ENCODE data around the gene FAIM2. TPM values are rescaled to one million over a fixed set of nuclear protein-coding genes. Genes with fewer than 3 reads are reported as not detected.

Gene FAIM2
- total RNA-seq, 4 donors from 2014 or later = 0.38 to 0.65 (median 0.56) TPM; not detected in 1

DNA sequence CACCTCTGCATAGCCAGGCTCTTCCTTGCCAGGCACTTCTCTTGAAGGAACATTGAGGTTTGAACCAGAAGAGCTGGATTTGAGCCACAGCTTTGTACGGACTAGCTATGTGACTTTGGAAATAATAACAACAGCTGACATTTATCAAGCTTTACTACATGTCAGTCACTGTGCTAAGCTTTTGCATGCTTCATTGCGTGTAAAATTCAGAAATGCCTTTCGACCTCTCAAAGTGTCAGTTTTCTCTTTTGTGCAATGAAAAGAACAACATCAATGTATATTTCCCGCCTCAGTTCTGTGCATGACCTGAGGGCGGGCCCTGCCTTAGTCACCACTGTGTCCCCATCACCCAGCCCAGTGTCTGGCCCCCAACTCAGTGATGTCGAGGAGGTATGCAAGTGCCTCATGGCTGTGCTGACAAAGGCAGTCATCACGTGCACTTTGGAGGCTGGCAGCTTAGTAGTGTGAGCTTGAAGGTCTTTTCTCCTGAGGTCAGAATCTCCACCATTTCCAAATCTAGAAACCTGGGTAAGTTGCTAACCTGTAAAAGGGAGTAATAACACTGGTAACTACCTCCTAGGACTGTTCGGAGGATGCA, 28.9 kb upstream of the FAIM2 start:
- 83% methylated on average over 8 of the region's 8 CpGs for WGBS
- no peak for DNase-seq (ENCODE audit: low spot score in 2 of 2)

DNA sequence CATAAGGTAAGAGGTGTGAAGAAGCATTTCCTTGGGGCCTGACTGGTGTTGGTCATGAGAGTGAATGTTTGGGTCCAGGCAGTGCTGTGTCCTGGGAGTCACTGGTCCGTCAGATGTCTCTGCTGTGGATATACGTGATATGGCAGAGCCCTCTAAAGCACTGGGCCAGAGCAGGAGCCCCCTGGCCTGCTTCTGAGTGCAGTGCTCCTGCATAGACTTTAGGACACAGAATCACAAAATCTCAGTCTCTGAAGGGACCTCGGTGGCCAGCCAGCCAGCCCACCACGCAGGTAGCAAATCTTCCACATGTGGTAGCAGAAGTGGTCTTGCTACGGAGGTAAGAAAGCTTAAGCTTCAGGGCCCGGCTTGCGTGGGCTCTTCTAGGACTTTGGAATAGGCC, 28.3 kb upstream of the FAIM2 start:
- no peak overlapping the region for H3K27ac ChIP-seq
- no peak for DNase-seq (ENCODE audit: low spot score in 2 of 2)

More for the DNA sequence above, 28.9 kb upstream of the FAIM2 start:
- Histone ChIP-seq H3K4me3 (no peak overlapping the region), H3K27me3 (peaks cover 3% of the 10 kb centered on the region), H3K36me3 (no peaks in the 10 kb centered on the region), H3K27ac (no peak overlapping the region), H3K4me1 (no peaks in the 10 kb centered on the region), H3K9me3 (no peaks in the 10 kb centered on the region)
- TF ChIP-seq POLR2AphosphoS5 (IDR thresholded peaks at IDR 0.05) = no peak
- TF ChIP-seq, protein P1, sequence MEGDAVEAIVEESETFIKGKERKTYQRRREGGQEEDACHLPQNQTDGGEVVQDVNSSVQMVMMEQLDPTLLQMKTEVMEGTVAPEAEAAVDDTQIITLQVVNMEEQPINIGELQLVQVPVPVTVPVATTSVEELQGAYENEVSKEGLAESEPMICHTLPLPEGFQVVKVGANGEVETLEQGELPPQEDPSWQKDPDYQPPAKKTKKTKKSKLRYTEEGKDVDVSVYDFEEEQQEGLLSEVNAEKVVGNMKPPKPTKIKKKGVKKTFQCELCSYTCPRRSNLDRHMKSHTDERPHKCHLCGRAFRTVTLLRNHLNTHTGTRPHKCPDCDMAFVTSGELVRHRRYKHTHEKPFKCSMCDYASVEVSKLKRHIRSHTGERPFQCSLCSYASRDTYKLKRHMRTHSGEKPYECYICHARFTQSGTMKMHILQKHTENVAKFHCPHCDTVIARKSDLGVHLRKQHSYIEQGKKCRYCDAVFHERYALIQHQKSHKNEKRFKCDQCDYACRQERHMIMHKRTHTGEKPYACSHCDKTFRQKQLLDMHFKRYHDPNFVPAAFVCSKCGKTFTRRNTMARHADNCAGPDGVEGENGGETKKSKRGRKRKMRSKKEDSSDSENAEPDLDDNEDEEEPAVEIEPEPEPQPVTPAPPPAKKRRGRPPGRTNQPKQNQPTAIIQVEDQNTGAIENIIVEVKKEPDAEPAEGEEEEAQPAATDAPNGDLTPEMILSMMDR (IDR thresholded peaks at IDR 0.05) = no peak
- TF ChIP-seq EP300 (IDR thresholded peaks at IDR 0.05) = no peak
- TF ChIP-seq POLR2A (IDR thresholded peaks at IDR 0.05) = no peak

DNA sequence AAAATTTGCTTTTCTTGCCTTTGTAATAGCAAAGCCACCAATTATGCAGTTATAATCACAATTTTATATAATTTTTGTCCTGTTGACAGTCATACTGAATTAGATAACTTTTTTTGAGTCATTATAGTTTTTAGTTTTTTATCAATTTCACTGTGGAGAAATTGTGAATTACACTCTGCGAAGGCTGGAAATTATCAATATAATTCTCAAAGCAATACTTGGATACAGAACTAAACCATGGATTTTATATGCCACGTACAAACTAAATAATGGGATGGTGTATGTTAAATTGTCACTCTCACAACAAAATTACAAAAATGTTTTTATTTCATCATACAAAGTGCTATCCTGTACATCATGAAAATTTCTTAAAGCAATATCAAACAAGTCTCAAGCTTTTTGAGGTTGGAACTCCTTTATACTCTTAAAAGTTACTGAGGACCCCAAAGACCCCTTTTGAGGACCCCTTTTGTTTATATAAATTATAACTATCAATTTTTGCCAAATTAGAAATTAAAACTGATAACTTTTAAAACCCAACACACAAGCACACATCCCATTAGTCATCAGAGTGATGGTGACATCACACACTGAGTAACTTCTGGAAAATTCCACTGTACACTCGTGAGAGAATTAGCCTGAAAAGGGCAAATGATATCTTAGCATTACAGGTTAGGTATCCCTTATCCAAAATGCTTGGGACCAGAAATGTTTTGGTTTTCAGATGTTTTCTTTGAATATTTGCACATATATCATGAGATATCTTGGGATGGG, 27.0 kb upstream of the FAIM2 start:
- TF ChIP-seq POLR2A (IDR thresholded peaks at IDR 0.05) = no peak
- TF ChIP-seq POLR2AphosphoS5 (IDR thresholded peaks at IDR 0.05) = no peak
- TF ChIP-seq, protein P1 (IDR thresholded peaks at IDR 0.05) = no peak
- TF ChIP-seq EP300 (IDR thresholded peaks at IDR 0.05) = no peak

More for the DNA sequence above, 28.3 kb upstream of the FAIM2 start:
- H3K36me3 ChIP-seq = no peaks in the 10 kb centered on the region
- TF ChIP-seq, protein P1 (IDR thresholded peaks at IDR 0.05) = no peak
- no peak for TF ChIP-seq POLR2A (IDR thresholded peaks at IDR 0.05)
- TF ChIP-seq POLR2AphosphoS5 (IDR thresholded peaks at IDR 0.05) = no peak
- TF ChIP-seq EP300 (IDR thresholded peaks at IDR 0.05) = no peak
- H3K9me3 ChIP-seq = no peaks in the 10 kb centered on the region
- no peak overlapping the region for H3K4me3 ChIP-seq
- 97% methylated on average over 5 of the region's 7 CpGs for WGBS
- peaks cover 3% of the 10 kb centered on the region for H3K27me3 ChIP-seq
- H3K4me1 ChIP-seq = no peaks in the 10 kb centered on the region

DNA sequence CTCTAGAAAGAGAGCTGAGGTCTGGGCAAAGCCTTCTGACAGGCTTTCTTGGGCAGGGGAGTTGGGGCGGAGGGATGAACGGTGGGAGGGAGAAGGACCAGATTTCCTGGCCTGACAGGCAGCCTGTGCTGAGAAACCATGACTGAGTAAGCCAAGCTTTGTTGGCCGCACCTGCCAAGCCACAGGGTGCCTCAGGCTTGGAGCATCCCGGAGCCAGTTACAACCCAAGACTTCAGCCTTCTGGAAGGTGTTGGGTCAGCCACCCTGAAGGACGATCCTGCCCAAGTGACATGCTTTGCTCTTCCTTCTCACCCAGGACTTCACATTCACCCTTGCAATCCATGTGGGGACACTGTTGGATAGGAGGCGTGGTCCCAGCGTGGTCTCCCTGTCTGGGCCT, 25.9 kb upstream of the FAIM2 start:
- Histone ChIP-seq H3K4me1 (no peaks in the 10 kb centered on the region), H3K4me3 (no peak overlapping the region), H3K27ac (no peak overlapping the region), H3K27me3 (peaks cover 3% of the 10 kb centered on the region), H3K9me3 (no peaks in the 10 kb centered on the region), H3K36me3 (no peaks in the 10 kb centered on the region)
- WGBS = 74% methylated on average over 4 of the region's 7 CpGs
- DNase-seq (ENCODE audit: low spot score in 2 of 2) = no peak
- TF ChIP-seq POLR2A (IDR thresholded peaks at IDR 0.05) (no peak), POLR2AphosphoS5 (IDR thresholded peaks at IDR 0.05) (no peak), EP300 (IDR thresholded peaks at IDR 0.05) (no peak)
- TF ChIP-seq, protein P1 (IDR thresholded peaks at IDR 0.05) = no peak

More for the DNA sequence above, 27.0 kb upstream of the FAIM2 start:
- no peak for DNase-seq (ENCODE audit: low spot score in 2 of 2)
- Histone ChIP-seq H3K9me3 (no peaks in the 10 kb centered on the region), H3K4me1 (no peaks in the 10 kb centered on the region), H3K27ac (no peak overlapping the region), H3K27me3 (peaks cover 3% of the 10 kb centered on the region), H3K4me3 (no peak overlapping the region), H3K36me3 (no peaks in the 10 kb centered on the region)
- 68% methylated on average over 3 of the region's 3 CpGs for WGBS

DNA sequence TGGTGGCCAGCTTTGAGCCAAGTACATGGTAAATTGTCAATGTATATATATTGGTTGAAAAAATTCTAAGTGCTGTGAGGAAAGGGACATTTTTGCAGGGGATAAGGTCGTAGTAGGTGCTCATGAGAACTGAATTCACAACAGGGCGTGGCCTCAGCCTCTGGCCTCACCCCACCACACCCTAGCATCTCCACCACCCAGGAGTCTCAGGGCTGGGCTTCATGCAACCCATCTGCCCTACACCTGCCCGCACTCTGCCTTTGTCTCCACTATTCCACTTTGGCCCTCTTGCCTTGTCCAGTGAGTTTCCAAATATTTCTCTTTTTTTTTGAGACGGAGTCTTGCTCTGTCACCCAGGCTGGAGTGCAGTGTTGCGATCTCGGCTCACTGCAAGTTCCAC, 24.8 kb upstream of the FAIM2 start:
- H3K27ac ChIP-seq = no peak overlapping the region
- peaks cover 3% of the 10 kb centered on the region for H3K27me3 ChIP-seq
- TF ChIP-seq POLR2AphosphoS5 (IDR thresholded peaks at IDR 0.05) (no peak), EP300 (IDR thresholded peaks at IDR 0.05) (no peak), POLR2A (IDR thresholded peaks at IDR 0.05) (no peak)
- TF ChIP-seq, protein P1 (IDR thresholded peaks at IDR 0.05) = no peak
- no peak overlapping the region for H3K4me3 ChIP-seq
- peaks cover 5% of the 10 kb centered on the region for H3K4me1 ChIP-seq
- 83% methylated on average over 6 of the region's 6 CpGs for WGBS
- H3K9me3 ChIP-seq = no peaks in the 10 kb centered on the region
- DNase-seq (ENCODE audit: low spot score in 2 of 2) = no peak
- H3K36me3 ChIP-seq = no peaks in the 10 kb centered on the region
